GM19452 (cell line): ENCODE measurements around the gene BACH2.
"Not testable (repeated sequence)": the region's sequence is repeated elsewhere in the genome, so short reads cannot be mapped to it uniquely, and the experiment has no call there.

ENCODE experiments used
- ATAC-seq: cut with Tn5 transposase; IDR thresholded peaks from one replicate; pipeline ENCODE4 v1.9.1; 2021; ENCODE audit not compliant: unreplicated experiment

Gene BACH2

GRCh38 chr6:89921197-89921596 lies 375.4 kb downstream of the BACH2 start:
- ATAC-seq, result no peak

- ATAC-seq, result no peak
Observed at GRCh38 chr6:89917801-89918366, 378.8 kb downstream of the BACH2 start.

GRCh38 chr6:89917216-89917615 lies 379.4 kb downstream of the BACH2 start:
- ATAC-seq, result no peak

- no peak for ATAC-seq
Observed at GRCh38 chr6:89916136-89916920, 380.3 kb downstream of the BACH2 start.

GRCh38 chr6:89910902-89911240 lies 385.8 kb downstream of the BACH2 start:
- no peak for ATAC-seq

- ATAC-seq, result not testable (repeated sequence)
Observed at GRCh38 chr6:89910001-89910901, 386.4 kb downstream of the BACH2 start.

GRCh38 chr6:89895276-89895874 lies 401.3 kb downstream of the BACH2 start:
- ATAC-seq, result no peak

- ATAC-seq, result no peak
Observed at GRCh38 chr6:89894169-89894568, 402.5 kb downstream of the BACH2 start, which contains the start of gene GJA10. Gene GJA10 (plus strand): TSS chr6:89894469. CDS start chr6:89894469, 0 bp downstream.

GRCh38 chr6:89892577-89892976 lies 404.1 kb downstream of the BACH2 start:
- not testable (repeated sequence) for ATAC-seq

- ATAC-seq, result not testable (repeated sequence)
Observed at GRCh38 chr6:89890845-89891528, 405.7 kb downstream of the BACH2 start.

GRCh38 chr6:89888871-89889270 lies 407.8 kb downstream of the BACH2 start:
- ATAC-seq, result no peak

- no peak for ATAC-seq
Observed at GRCh38 chr6:89888138-89888514, 408.5 kb downstream of the BACH2 start.

GRCh38 chr6:89887452-89888137 lies 409.0 kb downstream of the BACH2 start:
- no peak for ATAC-seq

GRCh38 chr6:89886378-89887120 lies 410.1 kb downstream of the BACH2 start:
- ATAC-seq, result no peak
